NB4 (cell line): ENCODE results near the gene PTGFRN.

Source experiments
- CTCF ChIP-seq: IDR thresholded peaks from one replicate; pipeline ENCODE4 v1.5.1; 2012; ENCODE audit warnings: low read depth, low read length
- MYC ChIP-seq: IDR thresholded peaks from 2 replicates; pipeline ENCODE4 v1.6.1; 2011; ENCODE audit warnings: low read depth, low read length
- POLR2A ChIP-seq: IDR thresholded peaks from 2 replicates; pipeline ENCODE4 v1.6.1; 2011; ENCODE audit warnings: mild to moderate bottlenecking; ENCODE audit not compliant: insufficient read length; ENCODE audit errors: extremely low read depth

- TF ChIP-seq CTCF: no peak
- no peak for TF ChIP-seq POLR2A
- TF ChIP-seq MYC: no peak
Observed at GRCh38 chr1:116882866-116883265, 26.9 kb upstream of the PTGFRN start.
